HepG2 (cell line): Measurements from ENCODE around the gene TMEM239. TPM values are rescaled to one million over a fixed set of nuclear protein-coding genes. Genes with fewer than 3 reads are reported as not detected.

ENCODE experiments used
- ATAC-seq: fragments of 200-7000 bp; cut with Tn5 transposase; 3 replicates; pipeline ENCODE4 v1.9.1; 2020; ENCODE audit warnings: mild to moderate bottlenecking, moderate library complexity
- BruUV-seq: library from RNA; stranded (reverse); fragments of 400-500 nt; replicated peaks from 2 replicates; lab custom pipeline; 2021; lab: Mats Ljungman, UMichigan
- CTCF ChIA-PET: fragments of 300-600 bp; formaldehyde crosslinking; extraction: SDS; loops from one replicate; lab custom pipeline; 2021; ENCODE audit warnings: low total read pairs, inconsistent platforms, low intra/inter-chr PET ratio; lab: Yijun Ruan, JAX
- POLR2A ChIA-PET: fragments of 350-600 bp; sonication (Branson Sonifier 250); formaldehyde crosslinking; loops from one replicate; lab custom pipeline; 2020; ENCODE audit warnings: antibody characterized with exemption, inconsistent platforms; lab: Yijun Ruan, JAX
- DNase-seq: peaks from one replicate; pipeline ENCODE4 v3.0.0-alpha.2; 2015; ENCODE audit warnings: low spot score
- FAIRE-seq: peaks from 3 replicates; lab custom pipeline; 2011; peaks lifted over from hg19 to GRCh38; lab: Jason Lieb, UNC
- H2AFZ ChIP-seq: one replicate; pipeline ENCODE4 v1.6.1; 2011; ENCODE audit warnings: low read length, inconsistent platforms
- H3K27ac ChIP-seq: fragments of 300-600 bp; 3 replicates; pipeline ENCODE4 v1.8.0; 2011; ENCODE audit warnings: mixed run types, mild to moderate bottlenecking, mixed read lengths, low read length, inconsistent platforms; ENCODE audit not compliant: insufficient read depth; ENCODE audit errors: extremely low read length
- H3K27me3 ChIP-seq, 2 experiments: fragments of 200-600 bp in 1 of 2; 2 replicates in 1 of 2; 3 replicates in 1 of 2; pipeline versions ENCODE4 v1.6.0 to v1.8.0; 2011; ENCODE audit warnings: low read length in 2 of 2, mild to moderate bottlenecking in 2 of 2, moderate library complexity in 2 of 2, inconsistent platforms in 1 of 2; ENCODE audit not compliant: insufficient read depth in 2 of 2, control insufficient read depth in 1 of 2
- H3K36me3 ChIP-seq, 2 experiments: fragments of 200-600 bp in 1 of 2; replicated peaks in 1 of 2; 2 replicates in 1 of 2; 3 replicates in 1 of 2; pipeline versions ENCODE4 v1.5.1 to v1.8.0; 2011; ENCODE audit warnings: low read length in 2 of 2, inconsistent platforms in 1 of 2; ENCODE audit not compliant: insufficient read depth in 2 of 2, control insufficient read depth in 1 of 2
- H3K4me1 ChIP-seq: 2 replicates; pipeline ENCODE4 v1.5.1; 2012; ENCODE audit warnings: low read length, inconsistent platforms; ENCODE audit not compliant: insufficient read depth
- H3K4me2 ChIP-seq: 2 replicates; pipeline ENCODE4 v1.6.0; 2011; ENCODE audit warnings: low read depth, low read length, inconsistent platforms
- H3K4me3 ChIP-seq, 3 experiments: fragments of 200-600 bp in 1 of 3; sonication (generic), shearing (Covaris generic) in 1 of 3; replicated peaks in 1 of 3; 2 replicates each; pipeline ENCODE4 v1.5.1; 2011 to 2016; ENCODE audit warnings: low read length in 3 of 3, inconsistent platforms in 2 of 3, low read depth in 2 of 3, mild to moderate bottlenecking in 2 of 3, control low read depth in 1 of 3, mixed read lengths in 1 of 3; ENCODE audit not compliant: insufficient read depth in 1 of 3
- H3K79me2 ChIP-seq: one replicate; pipeline ENCODE4 v1.6.1; 2011; ENCODE audit warnings: low read length, inconsistent platforms; ENCODE audit not compliant: insufficient read depth
- H3K9ac ChIP-seq: 2 replicates; pipeline ENCODE4 v1.6.0; 2011; ENCODE audit warnings: mild to moderate bottlenecking, low read depth, low read length, inconsistent platforms; ENCODE audit not compliant: insufficient read depth
- H3K9me3 ChIP-seq: 2 replicates; pipeline ENCODE4 v1.5.1; 2012; ENCODE audit warnings: mild to moderate bottlenecking, low read length
- H4K20me1 ChIP-seq: 2 replicates; pipeline ENCODE4 v1.6.0; 2011; ENCODE audit warnings: inconsistent platforms, mild to moderate bottlenecking, low read length, moderate library complexity; ENCODE audit not compliant: insufficient read depth
- CBFB ChIP-seq: sonication (generic); formaldehyde crosslinking; IDR thresholded peaks from 2 replicates; pipeline ENCODE4 v1.4.0; 2020; ENCODE audit warnings: missing genetic modification reagents
- FOXO1 ChIP-seq: sonication (generic); formaldehyde crosslinking; IDR thresholded peaks from 2 replicates; pipeline ENCODE4 v1.4.0; 2020; ENCODE audit warnings: missing genetic modification reagents
- MIER3 ChIP-seq: IDR thresholded peaks from 2 replicates; pipeline ENCODE4 v1.6.1; 2016; ENCODE audit warnings: missing compliant biosample characterization, borderline replicate concordance
- YEATS2 ChIP-seq: sonication (generic); formaldehyde crosslinking; IDR thresholded peaks from 2 replicates; pipeline ENCODE4 v1.4.0; 2020; ENCODE audit warnings: missing genetic modification reagents, borderline replicate concordance
- ZNF274 ChIP-seq: sonication (generic); formaldehyde crosslinking; IDR thresholded peaks from 2 replicates; pipeline ENCODE4 v1.5.1; 2020; ENCODE audit warnings: mild to moderate bottlenecking, missing genetic modification reagents
- ZNF350 ChIP-seq: sonication (generic); formaldehyde crosslinking; IDR thresholded peaks from 2 replicates; pipeline ENCODE4 v1.4.0; 2020; ENCODE audit warnings: mild to moderate bottlenecking, low read depth, missing genetic modification reagents, borderline replicate concordance
- WGBS: methylation state at CpG from one replicate; pipeline ENCODE4 v1.1.6; 2017; ENCODE audit warnings: low lambda C conversion rate; 5-methylcytosine and 5-hydroxymethylcytosine counted together
- in situ Hi-C: cut with HindIII; loops from 2 replicates; pipeline ENCODE4 v1.10.0; 2017; ENCODE audit warnings: low pct_unique_long_range_greater_than_20kb; ENCODE audit not compliant: extremely low pct_ligation_motif_present
- intact Hi-C: fragments of 100-400 bp; cut with micrococcal nuclease; formaldehyde crosslinking; loops from one replicate; pipeline ENCODE4 v1.10.0; 2022; ENCODE audit not compliant: unreplicated experiment
- polyA plus RNA-seq, 8 experiments: library from polyadenylated mRNA; depleted of rRNA in 3 of 8; stranded (reverse) in 7 of 8; unstranded in 1 of 8; fragments of >200 nt; fragmentation: Illumina TruSeq in 4 of 8; extraction: Trizol in 4 of 8; gene quantifications; 2 replicates each; pipeline versions ENCODE4 v1.2.1 to v1.2.3, GENCODE V29; 2011 to 2016; ENCODE audit warnings: low read depth in 4 of 8, missing spikeins in 1 of 8, mixed read lengths in 1 of 8; ENCODE audit not compliant: insufficient read depth in 1 of 8
- total RNA-seq, 5 experiments: library from RNA; depleted of rRNA; stranded (reverse); fragments of >200 nt; fragmentation: Illumina TruSeq; extraction: Trizol; gene quantifications; 2 replicates each; pipeline ENCODE4 v1.2.3, GENCODE V29; 2016; ENCODE audit warnings: low read depth in 1 of 5
- TF ChIP-seq, protein P1 (sequence below): sonication (generic); formaldehyde crosslinking; IDR thresholded peaks from 2 replicates; pipeline ENCODE4 v1.5.1; 2020; ENCODE audit warnings: mild to moderate bottlenecking, missing genetic modification reagents

The TMEM239 gene
- total and polyA plus RNA-seq, 2 of the 13 experiments (the other 11 are each of a cell fraction or from before 2014, with no cell fraction given): not detected

DNA sequence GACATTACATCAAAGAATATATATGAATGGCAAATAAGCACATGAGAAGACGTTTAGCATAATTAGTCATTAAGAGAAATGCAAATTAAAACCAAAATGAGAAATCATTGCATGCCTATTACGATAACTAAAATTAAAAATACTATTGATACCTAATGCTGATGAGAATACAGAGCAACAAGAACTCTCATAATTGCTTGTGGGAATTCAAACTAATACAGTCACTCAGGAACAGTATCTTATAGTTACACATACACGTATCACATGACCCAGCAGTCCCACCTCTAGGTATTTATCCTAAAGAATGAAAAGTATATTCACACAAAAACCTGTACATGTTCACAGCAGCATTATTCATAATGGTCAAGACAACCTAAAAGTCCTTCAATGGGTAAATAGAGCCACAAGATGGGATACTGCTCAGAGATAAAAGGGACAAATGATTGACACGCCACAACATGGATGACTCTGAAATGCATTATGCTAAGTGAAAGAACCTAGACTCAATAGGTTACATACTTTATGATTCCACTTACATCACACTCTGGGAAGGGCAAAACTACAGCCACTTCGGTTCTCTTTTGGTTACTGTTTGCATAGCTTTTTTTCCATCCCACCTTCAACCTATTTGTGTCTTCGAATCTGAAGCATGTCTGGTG lies 32.1 kb upstream of the TMEM239 start:
- H3K27me3 ChIP-seq: peaks cover 3 to 10% of the 10 kb centered on the region in 2 experiments; a peak in 3 of 5 replicates
- TF ChIP-seq CBFB (no peak), ZNF350 (CRISPR knock-in tag) (no peak), MIER3 (CRISPR knock-in tag) (no peak), ZNF274 (no peak), FOXO1 (CRISPR knock-in tag) (no peak), YEATS2 (CRISPR knock-in tag) (no peak)
- TF ChIP-seq, protein P1, sequence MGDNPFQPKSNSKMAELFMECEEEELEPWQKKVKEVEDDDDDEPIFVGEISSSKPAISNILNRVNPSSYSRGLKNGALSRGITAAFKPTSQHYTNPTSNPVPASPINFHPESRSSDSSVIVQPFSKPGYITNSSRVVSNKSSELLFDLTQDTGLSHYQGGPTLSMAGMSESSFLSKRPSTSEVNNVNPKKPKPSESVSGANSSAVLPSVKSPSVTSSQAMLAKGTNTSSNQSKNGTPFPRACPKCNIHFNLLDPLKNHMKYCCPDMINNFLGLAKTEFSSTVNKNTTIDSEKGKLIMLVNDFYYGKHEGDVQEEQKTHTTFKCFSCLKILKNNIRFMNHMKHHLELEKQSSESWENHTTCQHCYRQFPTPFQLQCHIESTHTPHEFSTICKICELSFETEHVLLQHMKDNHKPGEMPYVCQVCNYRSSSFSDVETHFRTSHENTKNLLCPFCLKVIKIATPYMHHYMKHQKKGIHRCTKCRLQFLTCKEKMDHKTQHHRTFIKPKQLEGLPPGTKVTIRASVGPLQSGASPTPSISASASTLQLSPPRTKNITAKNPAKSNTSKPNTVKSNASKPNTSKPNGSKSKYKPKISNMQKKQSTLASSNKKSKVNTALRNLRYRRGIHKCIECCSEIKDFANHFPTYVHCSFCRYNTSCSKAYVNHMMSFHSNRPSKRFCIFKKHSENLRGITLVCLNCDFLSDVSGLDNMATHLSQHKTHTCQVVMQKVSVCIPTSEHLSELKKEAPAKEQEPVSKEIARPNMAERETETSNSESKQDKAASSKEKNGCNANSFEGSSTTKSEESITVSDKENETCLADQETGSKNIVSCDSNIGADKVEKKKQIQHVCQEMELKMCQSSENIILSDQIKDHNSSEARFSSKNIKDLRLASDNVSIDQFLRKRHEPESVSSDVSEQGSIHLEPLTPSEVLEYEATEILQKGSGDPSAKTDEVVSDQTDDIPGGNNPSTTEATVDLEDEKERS (CRISPR knock-in tag): no peak
- TF ChIP-seq, all 625 proteins: peak for 0
- intact Hi-C loops: no loop called here
- Histone ChIP-seq H3K27ac (no peak overlapping the region), H3K36me3 (no peaks in the 10 kb centered on the region), H3K9ac (no peak overlapping the region), H4K20me1 (no peaks in the 10 kb centered on the region), H3K79me2 (no peaks in the 10 kb centered on the region), H2AFZ (no peak overlapping the region), H3K4me3 (no peak overlapping the region), H3K4me1 (no peaks in the 10 kb centered on the region), H3K4me2 (no peak overlapping the region), H3K9me3 (no peaks in the 10 kb centered on the region)
- FAIRE-seq: no peak
- no peak for ATAC-seq
- WGBS: 25% methylated on average over 6 of the region's 6 CpGs
- CTCF ChIA-PET: no interaction called here
- POLR2A ChIA-PET: no interaction called here
- in situ Hi-C loops: no loop called here
- BruUV-seq: no TSS peak
- no peak for DNase-seq
